ENCODE measurements around the gene FAM120B. TPM values are rescaled to one million over a fixed set of nuclear protein-coding genes. Genes with fewer than 3 reads are reported as not detected.

Gene FAM120B
- 64.1 TPM for total RNA-seq

GRCh38 chr6:170306324-170307079 lies at the start of gene FAM120B:
Gene FAM120B, plus strand, starts transcription at chr6:170306758. Its CDS starts 10,633 bp downstream, at chr6:170317391.

DNA sequence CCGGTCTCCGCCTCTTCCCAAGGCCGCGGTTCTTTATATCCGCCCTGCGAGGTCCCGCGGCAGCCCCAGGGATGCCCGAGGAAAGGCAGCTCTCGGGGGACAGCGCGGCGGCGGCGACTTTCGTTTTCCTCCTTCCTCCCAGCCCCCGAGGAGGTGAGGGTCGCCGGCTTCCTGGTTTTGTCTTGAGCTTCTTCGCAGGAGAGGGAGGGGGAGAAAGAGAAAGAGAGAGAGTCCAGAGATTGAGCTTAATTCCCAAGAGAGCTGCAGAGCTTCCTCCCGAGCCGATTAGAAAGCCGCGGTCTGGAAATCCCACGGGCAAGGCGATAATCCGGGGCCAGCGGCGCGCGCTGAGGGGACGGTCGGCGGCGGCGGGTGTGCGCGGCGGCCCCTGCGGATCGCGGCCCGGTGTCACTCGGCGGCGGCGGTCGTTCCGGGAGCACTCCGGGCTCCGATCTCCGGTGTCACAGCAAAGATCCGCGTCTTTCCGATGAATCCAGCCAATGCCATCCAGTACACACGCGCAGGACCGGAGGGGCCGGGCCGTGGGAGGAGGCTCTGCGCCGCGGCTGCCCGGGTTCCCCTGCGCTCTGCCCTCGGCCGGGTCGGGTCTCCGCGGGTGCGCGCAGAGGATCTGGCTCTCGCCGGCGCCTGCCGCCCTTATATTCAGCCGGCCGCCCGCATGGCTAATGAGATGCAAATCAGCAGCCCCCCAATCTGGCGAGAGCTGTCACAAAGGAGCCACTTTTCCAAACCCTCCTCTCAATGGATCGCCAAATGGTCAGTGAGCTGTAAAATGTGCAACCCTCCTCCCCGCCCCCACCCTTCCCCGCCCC lies 16.0 kb upstream of the FAM120B start, which contains the start of gene DLL1:
DLL1 (minus strand) TSS at position 783 of the 833 bp plus-strand sequence. CDS start 939 bp downstream, outside the sequence.

Small RNA genes within 50 kb of the gene (small RNA-seq; reads per million reads assigned to genes)
- not detected for gene MIR4644

Other genes with a start within 250 kb of the FAM120B start
- 11.3 TPM for gene DLL1, start 15.7 kb upstream of the FAM120B start, total RNA-seq
- gene PSMB1, start 246.5 kb downstream of the FAM120B start, total RNA-seq = 207 TPM
- gene TBP, start 247.6 kb downstream of the FAM120B start, total RNA-seq = 15.9 TPM

All from diencephalon (tissue), 1 donor.